ENCODE results near the gene ARL8B. TPM values are rescaled to one million over a fixed set of nuclear protein-coding genes. Genes with fewer than 3 reads are reported as not detected.

ARL8B gene
- 45.0 and 47.2 TPM in 2 replicates for total RNA-seq

DNA sequence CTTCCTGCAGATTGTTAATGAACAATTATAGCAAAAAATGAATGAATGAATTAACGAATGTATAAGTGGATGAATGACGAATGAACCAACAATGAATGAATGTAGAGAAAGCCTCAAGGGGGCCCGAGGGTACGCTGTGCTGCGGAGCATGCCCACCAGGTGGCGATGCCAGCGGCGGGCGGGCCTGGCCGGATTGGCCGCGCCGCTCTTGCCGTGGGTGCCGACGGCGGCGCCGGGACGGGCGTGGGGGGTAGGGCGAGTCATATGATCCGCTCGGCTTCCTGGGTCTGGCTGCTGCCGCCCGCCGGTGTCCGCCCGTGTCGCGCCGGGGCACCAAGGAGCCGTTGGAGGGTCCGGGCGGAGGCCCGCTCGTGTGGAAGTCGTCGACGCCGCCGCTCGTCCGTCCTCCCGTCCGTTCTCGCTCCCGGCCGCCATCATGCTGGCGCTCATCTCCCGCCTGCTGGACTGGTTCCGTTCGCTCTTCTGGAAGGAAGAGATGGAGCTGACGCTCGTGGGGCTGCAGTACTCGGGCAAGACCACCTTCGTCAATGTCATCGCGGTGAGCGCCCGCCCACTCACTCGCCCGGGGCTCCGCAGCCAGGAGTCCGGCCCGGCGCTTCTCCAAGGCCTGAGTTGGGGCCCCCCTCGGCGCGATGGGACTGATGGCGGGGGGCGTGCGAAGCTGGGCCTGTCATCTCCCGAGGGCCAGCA is at the start of gene ARL8B:
Gene ARL8B (plus strand): TSS at position 263 of the 711 bp plus-strand sequence. CDS start 174 bp downstream, at position 437.

GRCh38 chr3:5187156-5187919 is 65.2 kb downstream of the ARL8B start, which contains the start of gene EDEM1:
EDEM1 (plus strand) TSS chr3:5187707; CDS start chr3:5187806, 99 bp downstream.

Other genes with a start within 250 kb of the ARL8B start
- gene BHLHE40, start 142.9 kb upstream of the ARL8B start, total RNA-seq, result 9.0 and 30.6 TPM in 2 replicates
- gene EDEM1, start 65.4 kb downstream of the ARL8B start, total RNA-seq, result 18.2 and 23.9 TPM in 2 replicates

Data from endothelial cell of coronary artery (primary cell).